HepG2 (cell line): Measurements from ENCODE around the gene GPBAR1. TPM values are rescaled to one million over a fixed set of nuclear protein-coding genes. Genes with fewer than 3 reads are reported as not detected.

ENCODE experiments used
- ARID2 ChIP-seq: sonication (generic); formaldehyde crosslinking; IDR thresholded peaks from 2 replicates; pipeline ENCODE4 v1.8.1; 2022; ENCODE audit warnings: mild to moderate bottlenecking, missing genetic modification reagents, borderline replicate concordance
- ELF1 ChIP-seq: sonication (generic); formaldehyde crosslinking; IDR thresholded peaks from 2 replicates; pipeline ENCODE4 v1.4.0; 2020; ENCODE audit warnings: missing genetic modification reagents
- FOXA3 ChIP-seq: IDR thresholded peaks from 2 replicates; pipeline ENCODE4 v1.6.1; 2016; ENCODE audit warnings: missing genetic modification reagents, missing compliant biosample characterization
- HOXA9 ChIP-seq: sonication (generic); formaldehyde crosslinking; IDR thresholded peaks from 2 replicates; pipeline ENCODE4 v1.8.1; 2022; ENCODE audit warnings: missing genetic modification reagents, mild to moderate bottlenecking, moderate library complexity, borderline replicate concordance
- KLF15 ChIP-seq: sonication (generic); formaldehyde crosslinking; IDR thresholded peaks from 2 replicates; pipeline ENCODE4 v1.8.1; 2023; ENCODE audit warnings: borderline replicate concordance, mild to moderate bottlenecking, inconsistent platforms, missing genetic modification reagents, mixed read lengths
- NR1H2 ChIP-seq: sonication (generic); formaldehyde crosslinking; IDR thresholded peaks from 2 replicates; pipeline ENCODE4 v1.8.1; 2022; ENCODE audit warnings: low read depth, missing genetic modification reagents, borderline replicate concordance
- NR3C1 ChIP-seq: sonication (generic); formaldehyde crosslinking; IDR thresholded peaks from 2 replicates; pipeline ENCODE4 v1.4.0; 2020; ENCODE audit warnings: missing genetic modification reagents
- PCBP1 ChIP-seq: fragments of 200-400 bp; formaldehyde crosslinking; IDR thresholded peaks from 2 replicates; pipeline ENCODE4 v1.6.1; 2017; ENCODE audit warnings: mild to moderate bottlenecking, low read depth, low read length, borderline replicate concordance
- PCBP2 ChIP-seq: fragments of 200-400 bp; formaldehyde crosslinking; optimal IDR thresholded peaks from 2 replicates; pipeline ENCODE3; 2018; ENCODE audit warnings: low read length, low read depth; ENCODE audit not compliant: poor library complexity, severe bottlenecking
- POLR2AphosphoS5 ChIP-seq: IDR thresholded peaks from 2 replicates; pipeline ENCODE4 v1.6.1; 2012; ENCODE audit warnings: low read depth, low read length
- TEAD2 ChIP-seq: sonication (generic); formaldehyde crosslinking; IDR thresholded peaks from 2 replicates; pipeline ENCODE4 v1.9.0; 2021; ENCODE audit warnings: missing genetic modification reagents
- ZNF20 ChIP-seq: sonication (generic); formaldehyde crosslinking; IDR thresholded peaks from 2 replicates; pipeline ENCODE4 v1.4.0; 2020; ENCODE audit warnings: mild to moderate bottlenecking, moderate library complexity, missing genetic modification reagents
- ZNF317 ChIP-seq: sonication (generic); formaldehyde crosslinking; IDR thresholded peaks from 2 replicates; pipeline ENCODE4 v1.5.0; 2020; ENCODE audit warnings: mild to moderate bottlenecking, missing genetic modification reagents
- ZNF326 ChIP-seq: sonication (generic); formaldehyde crosslinking; IDR thresholded peaks from 2 replicates; pipeline ENCODE4 v1.4.0; 2020; ENCODE audit warnings: missing genetic modification reagents, borderline replicate concordance
- ZNF335 ChIP-seq: sonication (generic); formaldehyde crosslinking; IDR thresholded peaks from 2 replicates; pipeline ENCODE4 v1.4.0; 2020; ENCODE audit warnings: missing genetic modification reagents
- ZNF501 ChIP-seq: sonication (generic); formaldehyde crosslinking; IDR thresholded peaks from 2 replicates; pipeline ENCODE4 v1.5.1; 2020; ENCODE audit warnings: mild to moderate bottlenecking, moderate library complexity, missing genetic modification reagents
- ZNF570 ChIP-seq: sonication (generic); formaldehyde crosslinking; IDR thresholded peaks from 2 replicates; pipeline ENCODE4 v1.4.0; 2020; ENCODE audit warnings: mild to moderate bottlenecking, missing genetic modification reagents, borderline replicate concordance
- ZNF616 ChIP-seq: sonication (generic); formaldehyde crosslinking; IDR thresholded peaks from 2 replicates; pipeline ENCODE4 v1.5.0; 2020; ENCODE audit warnings: low read depth, mild to moderate bottlenecking, missing genetic modification reagents
- ZNF766 ChIP-seq: sonication (generic); formaldehyde crosslinking; IDR thresholded peaks from 2 replicates; pipeline ENCODE4 v1.5.0; 2020; ENCODE audit warnings: missing genetic modification reagents, borderline replicate concordance
- ZSCAN12 ChIP-seq: sonication (generic); formaldehyde crosslinking; IDR thresholded peaks from 2 replicates; pipeline ENCODE4 v1.9.0; 2021; ENCODE audit warnings: mild to moderate bottlenecking, missing genetic modification reagents
- polyA plus RNA-seq, 8 experiments: library from polyadenylated mRNA; depleted of rRNA in 3 of 8; stranded (reverse) in 7 of 8; unstranded in 1 of 8; fragments of >200 nt; fragmentation: Illumina TruSeq in 4 of 8; extraction: Trizol in 4 of 8; gene quantifications; 2 replicates each; pipeline versions ENCODE4 v1.2.1 to v1.2.3, GENCODE V29; 2011 to 2016; ENCODE audit warnings: low read depth in 4 of 8, missing spikeins in 1 of 8, mixed read lengths in 1 of 8; ENCODE audit not compliant: insufficient read depth in 1 of 8
- total RNA-seq, 5 experiments: library from RNA; depleted of rRNA; stranded (reverse); fragments of >200 nt; fragmentation: Illumina TruSeq; extraction: Trizol; gene quantifications; 2 replicates each; pipeline ENCODE4 v1.2.3, GENCODE V29; 2016; ENCODE audit warnings: low read depth in 1 of 5
- TF ChIP-seq, protein P1 (sequence below): sonication (generic); formaldehyde crosslinking; IDR thresholded peaks from 2 replicates; pipeline ENCODE4 v1.5.1; 2020; ENCODE audit warnings: missing genetic modification reagents, mild to moderate bottlenecking, borderline replicate concordance
- TF ChIP-seq, protein P2 (sequence below): sonication (generic); formaldehyde crosslinking; IDR thresholded peaks from 2 replicates; pipeline ENCODE4 v1.5.0; 2020; ENCODE audit warnings: mild to moderate bottlenecking, missing genetic modification reagents
- TF ChIP-seq, protein P3 (sequence below), 2 experiments: fragments of 450-650 bp in 1 of 2; sonication (generic) in 1 of 2; formaldehyde crosslinking; IDR thresholded peaks; 2 replicates each; pipeline versions ENCODE4 v1.5.0 to v1.8.0; 2020 to 2022; ENCODE audit warnings: mild to moderate bottlenecking in 1 of 2, missing genetic modification reagents in 1 of 2
- TF ChIP-seq, protein P4 (sequence below): sonication (generic); formaldehyde crosslinking; IDR thresholded peaks from 2 replicates; pipeline ENCODE4 v1.4.0; 2020; ENCODE audit warnings: mild to moderate bottlenecking, missing genetic modification reagents, borderline replicate concordance

GPBAR1 gene
- total and polyA plus RNA-seq, 2 of the 13 experiments (the other 11 are each of a cell fraction or from before 2014, with no cell fraction given) = 0.05 to 0.09 TPM

DNA sequence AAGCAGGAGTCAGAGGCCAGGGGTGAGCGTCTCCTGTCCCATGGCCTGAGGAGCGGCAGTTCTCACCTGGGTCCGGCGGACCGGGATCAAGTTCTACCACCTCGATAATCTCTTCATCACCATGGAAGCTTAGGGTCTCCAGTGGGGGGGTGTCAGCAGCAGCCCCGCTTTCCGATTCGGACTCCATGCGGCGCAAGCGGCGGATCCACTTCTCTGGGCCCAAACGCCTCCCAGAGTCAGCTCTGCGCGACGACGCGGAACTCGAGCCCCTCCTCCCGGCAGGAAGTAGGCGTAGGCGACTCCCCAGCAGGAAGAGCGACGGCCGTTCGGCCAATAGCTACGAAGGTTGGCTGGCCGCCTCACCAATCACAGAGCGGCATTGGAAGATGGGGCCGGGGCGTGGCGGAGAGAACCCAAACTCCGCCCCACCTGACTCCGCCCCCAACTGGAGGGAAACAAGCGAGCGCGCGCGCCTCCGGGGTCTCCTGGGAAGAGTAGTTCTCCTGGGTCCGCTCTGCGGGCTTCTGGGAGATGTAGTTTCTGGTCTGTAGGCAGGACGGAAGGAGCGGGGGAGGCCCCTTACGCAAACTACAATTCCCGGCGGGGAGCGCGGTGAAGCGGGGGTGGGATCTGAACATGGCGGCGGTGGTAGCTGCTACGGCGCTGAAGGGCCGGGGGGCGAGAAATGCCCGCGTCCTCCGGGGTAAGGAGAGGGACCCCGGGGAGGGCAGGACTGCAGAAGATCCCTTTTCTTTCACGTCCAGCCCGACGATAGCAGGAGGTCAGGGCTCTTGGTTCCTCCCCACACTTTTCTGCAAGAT, 9.3 kb downstream of the GPBAR1 start, which contains the start of the genes AAMP and PNKD (continued):
- TF ChIP-seq, protein P1, sequence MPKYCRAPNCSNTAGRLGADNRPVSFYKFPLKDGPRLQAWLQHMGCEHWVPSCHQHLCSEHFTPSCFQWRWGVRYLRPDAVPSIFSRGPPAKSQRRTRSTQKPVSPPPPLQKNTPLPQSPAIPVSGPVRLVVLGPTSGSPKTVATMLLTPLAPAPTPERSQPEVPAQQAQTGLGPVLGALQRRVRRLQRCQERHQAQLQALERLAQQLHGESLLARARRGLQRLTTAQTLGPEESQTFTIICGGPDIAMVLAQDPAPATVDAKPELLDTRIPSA = no peak
- TF ChIP-seq FOXA3 (CRISPR knock-in tag) (peak; percentile 71), NR1H2 (no peak), ZNF326 (CRISPR knock-in tag) (no peak), ZNF335 (CRISPR knock-in tag) (peak; percentile 50; the same call in 1 of the 2 replicates), KLF15 (CRISPR knock-in tag) (peak; percentile 74; the same call in 1 of the 2 replicates), POLR2AphosphoS5 (peak; percentile 91), ZNF570 (CRISPR knock-in tag) (0 out of 2 replicates have a peak, but pooled peaks have one; percentile 9), ZNF501 (CRISPR knock-in tag) (peak; percentile 94; the same call in 1 of the 2 replicates), TEAD2 (peak; percentile 40; the same call in 1 of the 2 replicates), NR3C1 (CRISPR knock-in tag) (no peak), ZNF616 (0 out of 2 replicates have a peak, but pooled peaks have one; percentile 36), ELF1 (CRISPR knock-in tag) (peak; percentile 95), ZNF20 (no peak), ZSCAN12 (CRISPR knock-in tag) (0 out of 2 replicates have a peak, but pooled peaks have one; percentile 60), ZNF766 (no peak), PCBP2 (no peak), PCBP1 (peak; percentile 89), ZNF317 (CRISPR knock-in tag) (peak; percentile 88), HOXA9 (CRISPR knock-in tag) (no peak), ARID2 (CRISPR knock-in tag) (peak; percentile 96; the same call in 1 of the 2 replicates)
- TF ChIP-seq, protein P2, sequence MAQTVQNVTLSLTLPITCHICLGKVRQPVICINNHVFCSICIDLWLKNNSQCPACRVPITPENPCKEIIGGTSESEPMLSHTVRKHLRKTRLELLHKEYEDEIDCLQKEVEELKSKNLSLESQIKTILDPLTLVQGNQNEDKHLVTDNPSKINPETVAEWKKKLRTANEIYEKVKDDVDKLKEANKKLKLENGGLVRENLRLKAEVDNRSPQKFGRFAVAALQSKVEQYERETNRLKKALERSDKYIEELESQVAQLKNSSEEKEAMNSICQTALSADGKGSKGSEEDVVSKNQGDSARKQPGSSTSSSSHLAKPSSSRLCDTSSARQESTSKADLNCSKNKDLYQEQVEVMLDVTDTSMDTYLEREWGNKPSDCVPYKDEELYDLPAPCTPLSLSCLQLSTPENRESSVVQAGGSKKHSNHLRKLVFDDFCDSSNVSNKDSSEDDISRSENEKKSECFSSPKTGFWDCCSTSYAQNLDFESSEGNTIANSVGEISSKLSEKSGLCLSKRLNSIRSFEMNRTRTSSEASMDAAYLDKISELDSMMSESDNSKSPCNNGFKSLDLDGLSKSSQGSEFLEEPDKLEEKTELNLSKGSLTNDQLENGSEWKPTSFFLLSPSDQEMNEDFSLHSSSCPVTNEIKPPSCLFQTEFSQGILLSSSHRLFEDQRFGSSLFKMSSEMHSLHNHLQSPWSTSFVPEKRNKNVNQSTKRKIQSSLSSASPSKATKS (CRISPR knock-in tag) = peak; percentile 32; the same call in 1 of the 2 replicates
- TF ChIP-seq, protein P3, sequence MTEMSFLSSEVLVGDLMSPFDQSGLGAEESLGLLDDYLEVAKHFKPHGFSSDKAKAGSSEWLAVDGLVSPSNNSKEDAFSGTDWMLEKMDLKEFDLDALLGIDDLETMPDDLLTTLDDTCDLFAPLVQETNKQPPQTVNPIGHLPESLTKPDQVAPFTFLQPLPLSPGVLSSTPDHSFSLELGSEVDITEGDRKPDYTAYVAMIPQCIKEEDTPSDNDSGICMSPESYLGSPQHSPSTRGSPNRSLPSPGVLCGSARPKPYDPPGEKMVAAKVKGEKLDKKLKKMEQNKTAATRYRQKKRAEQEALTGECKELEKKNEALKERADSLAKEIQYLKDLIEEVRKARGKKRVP (CRISPR knock-in tag; IDR thresholded peaks at IDR 0.05) = no peak; a peak in 1 of 4 replicates
- TF ChIP-seq, protein P4, sequence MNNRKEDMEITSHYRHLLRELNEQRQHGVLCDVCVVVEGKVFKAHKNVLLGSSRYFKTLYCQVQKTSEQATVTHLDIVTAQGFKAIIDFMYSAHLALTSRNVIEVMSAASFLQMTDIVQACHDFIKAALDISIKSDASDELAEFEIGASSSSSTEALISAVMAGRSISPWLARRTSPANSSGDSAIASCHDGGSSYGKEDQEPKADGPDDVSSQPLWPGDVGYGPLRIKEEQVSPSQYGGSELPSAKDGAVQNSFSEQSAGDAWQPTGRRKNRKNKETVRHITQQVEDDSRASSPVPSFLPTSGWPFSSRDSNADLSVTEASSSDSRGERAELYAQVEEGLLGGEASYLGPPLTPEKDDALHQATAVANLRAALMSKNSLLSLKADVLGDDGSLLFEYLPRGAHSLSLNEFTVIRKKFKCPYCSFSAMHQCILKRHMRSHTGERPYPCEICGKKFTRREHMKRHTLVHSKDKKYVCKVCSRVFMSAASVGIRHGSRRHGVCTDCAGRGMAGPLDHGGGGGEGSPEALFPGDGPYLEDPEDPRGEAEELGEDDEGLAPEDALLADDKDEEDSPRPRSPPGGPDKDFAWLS = no peak; the same call in 1 of the 2 replicates
